CD4-positive, alpha-beta T cell treated with Interleukin-6 for 4 hours (primary cell): ENCODE measurements around the gene NUBPL.

Experiments used
- DNase-seq: peaks from one replicate; pipeline ENCODE4 v3.0.0-alpha.2; 2020; ENCODE audit warnings: mixed read lengths

The NUBPL gene

GRCh38 chr14:31561155-31561846, at the start of gene NUBPL:
Gene NUBPL (plus strand): TSS chr14:31561404. CDS start chr14:31561440, 36 bp downstream.
- peak; percentile 96 for DNase-seq

- no peak for DNase-seq
Observed at GRCh38 chr14:31527087-31527486, 34.1 kb upstream of the NUBPL start.

- DNase-seq: no peak
Observed at GRCh38 chr14:31527546-31527945, 33.7 kb upstream of the NUBPL start.

- DNase-seq: no peak
Observed at GRCh38 chr14:31529053-31529452, 32.2 kb upstream of the NUBPL start.

GRCh38 chr14:31530136-31530535, 31.1 kb upstream of the NUBPL start:
- DNase-seq: no peak

DNA sequence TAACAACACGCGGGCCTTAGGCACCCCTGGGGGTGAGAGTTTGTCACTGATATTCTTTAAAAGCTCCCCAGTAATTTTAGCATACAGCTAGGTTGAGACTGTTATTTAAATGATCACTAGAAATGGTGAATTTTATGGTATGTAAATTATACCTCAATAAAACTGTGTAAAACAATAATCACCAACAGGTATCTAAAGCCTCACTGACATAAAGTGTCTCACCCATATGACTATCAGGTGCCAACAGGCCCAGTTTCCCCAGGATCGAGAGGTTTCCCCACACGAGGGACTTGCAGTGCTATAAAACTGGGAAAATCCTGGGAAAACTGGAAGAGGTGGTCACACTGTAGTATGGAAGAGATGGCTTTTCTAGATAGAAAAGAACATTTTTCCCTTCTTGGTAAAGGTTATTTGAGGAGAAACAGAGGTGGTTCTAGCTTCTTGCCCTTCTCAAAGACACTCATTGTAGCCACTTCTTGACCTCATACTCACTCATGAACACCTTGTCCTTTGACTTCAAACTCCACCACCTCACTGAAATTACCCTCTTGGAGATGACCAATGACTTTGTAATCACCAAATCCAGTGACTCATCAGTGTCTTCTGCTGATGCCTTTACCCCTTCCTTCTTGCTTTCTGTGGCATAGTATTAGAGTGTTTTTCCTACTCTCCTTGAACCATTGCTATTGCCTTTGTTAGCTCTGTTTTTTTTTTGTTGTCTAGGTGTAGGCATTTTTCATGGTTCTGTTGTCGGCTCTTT, 24.8 kb upstream of the NUBPL start:
- no peak for DNase-seq

DNA sequence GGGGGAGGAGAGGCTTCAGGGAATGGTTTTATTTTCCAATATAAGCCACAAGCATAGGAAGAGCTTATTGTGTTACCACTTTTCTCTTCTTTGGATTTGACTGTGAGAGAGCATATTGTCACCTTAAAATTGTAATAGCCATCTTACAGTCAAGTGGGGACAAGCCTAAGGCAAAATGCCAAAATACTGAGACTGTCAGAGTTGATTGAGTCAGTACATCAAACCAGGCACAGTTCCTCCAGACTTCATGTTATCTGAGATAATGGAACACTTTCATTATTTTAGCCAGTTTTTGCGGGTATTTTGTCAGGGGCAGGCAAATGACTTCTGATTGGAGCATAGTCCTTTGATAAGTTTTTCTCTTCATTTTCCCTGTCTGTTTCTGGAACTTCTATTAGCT, 19.5 kb upstream of the NUBPL start:
- no peak for DNase-seq

GRCh38 chr14:31543969-31544799, 17.0 kb upstream of the NUBPL start:
- DNase-seq: no peak

DNA sequence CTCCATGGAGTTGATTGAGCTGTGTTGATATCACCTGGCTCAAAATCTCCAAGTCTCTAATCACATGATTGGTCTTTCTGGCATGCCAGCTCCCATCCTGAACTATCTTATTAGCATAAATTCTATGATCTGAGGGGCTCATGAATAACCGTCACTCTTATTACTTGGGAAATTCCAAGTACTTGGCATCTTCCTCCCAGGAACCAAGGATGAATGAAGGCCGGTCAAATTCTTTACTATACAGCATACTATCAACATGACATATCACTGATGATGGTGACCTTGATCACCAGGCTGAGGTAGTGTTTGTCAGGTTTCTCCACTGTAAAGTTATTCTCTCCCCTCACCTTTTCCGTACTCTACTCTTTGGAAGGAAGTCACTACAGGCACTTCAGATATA, 16.4 kb upstream of the NUBPL start:
- DNase-seq: no peak

GRCh38 chr14:31545328-31545727, 15.9 kb upstream of the NUBPL start:
- DNase-seq: no peak

GRCh38 chr14:31549817-31550216, 11.4 kb upstream of the NUBPL start:
- no peak for DNase-seq

- DNase-seq: no peak
Observed at GRCh38 chr14:31550589-31550988, 10.6 kb upstream of the NUBPL start.

DNA sequence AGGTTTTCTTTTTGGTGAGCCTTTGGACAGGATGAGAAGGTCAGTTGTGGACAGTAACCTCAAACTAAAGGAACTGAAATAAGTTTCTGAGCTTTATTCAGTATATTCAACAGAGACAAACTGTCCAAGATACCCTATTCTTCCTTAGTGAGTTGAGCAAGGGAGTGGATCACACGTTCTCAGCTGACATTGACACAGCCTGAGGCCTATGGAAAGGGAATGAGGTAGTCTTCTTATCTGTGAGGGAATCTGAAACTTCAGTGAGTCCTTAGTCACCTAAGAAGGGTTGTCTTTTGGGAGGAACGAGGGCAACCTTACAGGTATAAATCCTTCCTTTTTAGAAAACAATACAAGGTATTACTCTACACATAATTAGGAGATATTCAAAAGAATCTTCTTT, 5.0 kb upstream of the NUBPL start:
- no peak for DNase-seq

DNA sequence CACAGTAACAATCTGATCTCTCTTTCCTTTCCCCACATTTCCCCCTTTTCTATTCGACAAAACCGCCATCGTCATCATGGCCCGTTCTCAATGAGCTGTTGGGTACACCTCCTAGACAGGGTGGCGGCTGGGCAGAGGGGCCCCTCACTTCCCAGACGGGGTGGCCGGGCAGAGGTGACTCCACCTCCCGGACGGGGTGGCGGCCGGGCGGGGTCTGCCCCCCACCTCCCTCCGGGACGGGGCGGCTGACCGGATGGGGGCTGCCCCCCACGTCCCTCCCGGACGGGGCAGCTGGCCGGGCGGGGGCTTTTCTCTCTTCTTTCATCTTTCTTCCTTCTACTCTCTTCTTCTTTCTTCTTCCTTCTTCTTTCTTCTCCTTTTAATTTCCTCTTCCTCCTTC, 1.3 kb upstream of the NUBPL start:
- DNase-seq: no peak

DNA sequence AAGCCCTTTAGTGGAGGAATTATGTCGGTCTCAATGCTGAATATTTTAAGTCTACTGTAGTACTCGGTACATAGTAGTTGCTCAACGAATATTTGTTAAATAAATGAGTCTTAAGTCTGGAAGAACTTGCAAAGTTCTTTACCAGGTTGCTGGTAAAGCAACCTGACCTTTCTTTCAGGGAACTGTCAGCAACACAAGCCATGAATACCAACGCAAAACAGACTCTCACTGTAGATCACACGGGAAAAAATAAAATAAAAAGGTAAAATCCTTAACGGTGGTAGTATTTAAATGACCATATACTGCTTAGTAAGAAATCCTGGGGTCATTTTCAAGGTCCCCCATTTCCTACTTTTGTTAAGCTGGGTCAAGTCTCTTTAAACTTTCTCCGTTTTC, 447 bp upstream of the NUBPL start:
- no peak for DNase-seq

DNA sequence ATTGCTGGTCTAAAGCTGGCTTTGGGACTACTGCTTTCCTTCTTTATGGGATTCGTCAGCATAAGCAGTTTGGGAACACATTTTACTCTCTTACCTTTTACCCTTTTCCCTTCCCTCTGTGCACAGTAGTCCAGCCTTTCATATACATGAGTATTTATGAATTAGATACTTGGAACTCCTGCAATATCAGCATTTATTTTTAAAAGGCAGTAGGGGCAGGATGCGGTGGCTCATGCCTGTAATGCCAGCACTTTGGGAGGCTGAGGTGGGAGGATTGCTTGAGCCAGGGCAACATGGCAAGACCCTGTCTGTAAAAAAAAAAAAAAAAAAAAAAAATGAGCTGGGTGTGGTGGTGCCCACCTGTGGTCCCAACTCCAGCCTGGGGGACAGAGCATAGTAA, 3.0 kb downstream of the NUBPL start:
- DNase-seq: no peak

- DNase-seq: no peak
Observed at GRCh38 chr14:31566456-31566855, 5.3 kb downstream of the NUBPL start.

DNA sequence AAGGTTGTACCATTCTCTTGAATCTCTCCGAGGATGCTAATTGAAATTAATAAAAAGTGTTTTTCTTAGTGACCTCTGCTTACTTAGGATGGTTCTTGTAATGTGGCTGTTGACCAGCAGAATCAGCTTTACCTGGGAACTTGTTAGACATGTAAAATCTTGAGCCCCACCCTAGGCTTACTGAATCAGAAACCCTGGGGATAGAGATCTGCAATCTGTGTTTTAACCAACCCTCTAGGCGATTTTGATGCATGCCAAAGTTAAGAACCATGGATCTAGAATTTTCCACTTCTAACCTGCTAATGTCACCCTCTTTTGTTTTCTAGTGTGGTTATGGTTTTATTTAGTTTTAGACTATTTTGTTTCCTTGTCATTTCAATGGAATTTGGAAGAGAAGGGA, 6.5 kb downstream of the NUBPL start:
- DNase-seq: no peak

GRCh38 chr14:31568161-31568560, 7.0 kb downstream of the NUBPL start:
- DNase-seq: no peak

- DNase-seq: no peak
Observed at GRCh38 chr14:31568671-31569070, 7.5 kb downstream of the NUBPL start.

DNA sequence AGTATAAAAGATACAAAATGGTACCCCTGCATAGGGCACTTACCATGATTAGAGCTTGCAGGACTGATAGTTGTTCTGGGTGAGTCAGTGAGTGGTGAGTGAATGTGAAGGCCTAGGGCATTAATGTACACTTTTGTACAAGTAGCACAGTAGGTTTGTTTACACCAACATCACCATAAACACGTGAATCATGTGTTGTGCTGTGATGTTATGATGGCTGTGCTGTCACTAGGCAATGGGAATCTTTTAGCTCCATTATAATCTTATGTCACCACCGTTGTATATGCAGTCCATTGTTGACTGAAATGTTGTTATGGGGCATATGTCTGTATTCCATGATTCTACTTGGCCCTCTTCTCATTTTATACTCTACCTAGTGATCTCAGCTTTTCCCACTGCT, 11.8 kb downstream of the NUBPL start:
- DNase-seq: no peak

DNA sequence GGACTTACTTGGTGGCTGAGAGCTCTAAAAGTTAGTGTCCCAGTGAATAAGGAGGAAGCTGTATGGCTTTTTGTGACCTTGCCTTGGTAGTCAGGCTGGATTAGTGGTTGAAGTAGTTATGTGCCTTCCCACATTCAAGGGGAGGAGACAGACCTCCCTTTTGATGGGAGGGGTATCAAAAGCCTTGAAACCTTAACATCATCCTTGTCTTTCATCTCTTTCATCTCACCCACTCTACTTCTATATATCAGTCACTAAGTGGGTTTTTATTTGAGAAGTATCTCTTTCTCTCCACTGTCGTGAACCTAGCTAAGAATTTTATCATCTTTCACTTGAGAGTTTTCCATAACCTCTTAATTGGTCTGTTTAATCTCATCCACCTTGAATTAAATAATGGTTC, 15.7 kb downstream of the NUBPL start:
- no peak for DNase-seq

- no peak for DNase-seq
Observed at GRCh38 chr14:31578266-31578665, 17.1 kb downstream of the NUBPL start.
